NCI-H524 treated with DMSO at 0.1 percent for 48 hours (cell line): ENCODE measurements around the gene MYCBP.
"Not testable (repeated sequence)": the region's sequence is repeated elsewhere in the genome, so short reads cannot be mapped to it uniquely, and the experiment has no call there.

Experiments
- DNase-seq: peaks from one replicate; lab custom pipeline; 2025; lab: John Stamatoyannopoulos, UW

The MYCBP gene, protein sequence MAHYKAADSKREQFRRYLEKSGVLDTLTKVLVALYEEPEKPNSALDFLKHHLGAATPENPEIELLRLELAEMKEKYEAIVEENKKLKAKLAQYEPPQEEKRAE

GRCh38 chr1:38873027-38873969 lies at the start of gene MYCBP:
TSS of gene MYCBP (minus strand) at chr1:38873348. CDS start at chr1:38873305, 43 bp downstream.
- DNase-seq = peak; percentile 56

GRCh38 chr1:38919130-38919529 lies 46.0 kb upstream of the MYCBP start:
- no peak for DNase-seq

DNA sequence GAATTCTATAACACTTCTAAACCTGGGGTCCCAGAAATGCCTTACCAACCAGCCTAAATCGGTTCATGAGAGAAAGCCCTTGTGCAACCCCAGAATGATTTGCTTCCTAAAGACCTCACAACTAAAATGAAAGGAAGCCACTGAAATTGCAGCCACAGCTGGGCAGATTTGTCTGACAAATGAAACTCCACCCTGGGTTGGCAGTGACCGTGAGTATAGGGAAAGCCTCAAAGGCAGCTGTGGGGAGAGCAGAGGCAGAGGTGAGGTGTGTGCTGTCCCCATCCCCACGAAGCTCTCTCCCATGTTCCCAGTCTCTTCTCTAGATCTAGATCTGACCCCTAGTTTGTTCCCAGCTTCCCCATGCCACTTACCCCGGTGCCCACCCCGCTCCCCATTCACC lies 45.4 kb upstream of the MYCBP start:
- DNase-seq = no peak

DNA sequence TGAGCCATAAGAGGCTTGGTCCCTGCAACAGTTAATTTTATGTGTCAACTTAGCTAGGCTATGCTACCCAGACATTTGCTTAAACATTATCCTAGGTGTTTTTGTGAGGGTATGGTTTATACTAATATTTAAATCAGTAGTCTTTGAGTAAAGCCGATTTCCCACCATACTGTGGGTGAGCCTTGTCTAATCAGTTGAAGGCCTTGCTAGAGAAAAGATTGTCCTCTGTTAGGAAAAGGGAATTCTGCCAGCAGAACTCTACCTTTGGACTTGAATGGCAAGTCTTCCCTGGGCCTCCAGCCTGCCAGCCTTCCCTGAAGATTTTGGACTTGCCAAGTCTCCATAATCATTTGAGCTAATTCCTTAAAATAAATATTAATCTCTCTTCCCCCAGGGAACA lies 44.6 kb upstream of the MYCBP start:
- no peak for DNase-seq

DNA sequence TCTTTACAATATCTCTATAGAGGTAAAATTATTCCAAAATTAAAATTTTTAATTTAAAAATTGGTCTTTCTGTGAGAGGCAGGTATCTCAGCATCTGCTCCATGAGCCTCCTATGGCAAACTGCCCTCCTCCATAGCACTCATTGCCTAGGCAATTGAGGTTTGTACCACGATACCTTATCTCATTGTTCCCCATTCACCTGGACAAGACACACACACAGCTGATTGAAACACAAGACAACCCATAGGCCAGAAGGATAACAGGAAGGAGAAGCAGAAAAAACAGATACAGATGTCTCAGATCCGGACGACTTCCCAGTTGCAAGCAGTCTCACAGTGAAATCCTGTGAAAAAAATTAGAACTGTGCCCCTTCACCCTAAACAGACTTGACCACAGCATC lies 44.2 kb upstream of the MYCBP start:
- no peak for DNase-seq

DNA sequence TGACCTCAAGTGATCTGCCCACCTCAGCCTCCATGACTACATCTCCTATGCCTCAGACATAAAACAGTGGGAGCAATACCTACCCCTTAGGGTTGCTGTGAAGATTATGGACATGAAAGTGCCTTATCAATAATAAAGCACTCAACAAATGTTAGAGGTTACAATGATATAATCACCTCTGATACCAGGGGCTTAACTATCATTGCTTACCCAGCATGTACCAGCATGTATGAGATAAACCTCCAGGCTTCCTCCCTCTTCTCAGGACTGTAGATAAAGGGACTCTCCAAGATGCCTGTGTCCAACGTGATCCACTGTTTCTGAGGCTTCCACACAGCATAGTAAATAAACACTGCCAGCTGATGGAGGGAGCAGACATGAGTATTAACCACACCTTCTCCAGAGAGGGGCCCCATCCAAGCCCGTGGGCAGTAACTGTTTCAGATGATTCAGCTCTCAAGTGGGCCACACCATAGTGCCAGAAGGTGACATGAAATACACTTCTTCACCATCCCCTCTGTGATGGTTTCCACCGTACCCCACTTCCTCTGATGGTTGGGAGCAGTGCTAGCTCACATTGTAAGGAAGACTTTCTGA lies 42.3 kb upstream of the MYCBP start:
- DNase-seq = no peak

DNA sequence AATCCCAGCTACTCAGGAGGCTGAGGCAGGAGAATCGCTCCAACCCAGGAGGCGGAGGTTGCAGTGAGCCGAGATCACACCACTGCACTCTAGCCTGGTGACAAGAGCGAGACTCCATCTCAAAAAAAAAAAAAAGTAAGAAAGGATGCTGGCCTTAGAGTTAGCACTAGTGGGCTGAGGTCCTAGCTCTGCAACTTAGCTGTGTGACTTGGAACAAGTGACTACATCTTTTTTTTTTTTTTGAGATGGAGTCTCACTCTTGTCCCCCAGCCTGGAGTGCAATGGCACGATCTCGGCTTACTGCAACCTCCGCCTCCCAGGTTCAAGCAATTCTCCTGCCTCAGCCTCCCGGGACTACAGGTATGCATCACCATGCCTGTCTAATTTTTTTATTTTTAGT lies 41.8 kb upstream of the MYCBP start:
- not testable (repeated sequence) for DNase-seq

- DNase-seq = peak; percentile 56
Observed at GRCh38 chr1:38908821-38909220, 35.7 kb upstream of the MYCBP start.

GRCh38 chr1:38905985-38906384 lies 32.8 kb upstream of the MYCBP start:
- DNase-seq = no peak

DNA sequence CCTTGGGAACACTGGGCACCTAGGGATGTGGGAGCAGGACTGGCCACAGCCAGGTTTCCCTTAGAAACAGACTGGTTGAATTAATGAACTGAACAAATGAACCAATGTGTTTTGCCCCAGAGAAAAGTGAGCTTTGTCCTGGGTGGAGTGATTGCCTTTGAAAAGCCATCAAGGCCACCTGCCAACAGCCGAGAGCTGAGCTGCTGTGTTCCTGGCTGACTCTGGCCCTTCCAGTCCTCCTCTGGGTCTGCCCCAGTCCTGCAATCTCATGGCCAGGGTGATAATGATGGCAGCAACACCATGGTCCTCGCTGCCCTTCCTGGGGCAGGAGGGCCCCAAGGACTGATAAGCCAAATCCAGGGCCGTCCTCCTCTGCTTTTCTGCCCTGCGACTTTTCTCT lies 26.4 kb upstream of the MYCBP start:
- no peak for DNase-seq

DNA sequence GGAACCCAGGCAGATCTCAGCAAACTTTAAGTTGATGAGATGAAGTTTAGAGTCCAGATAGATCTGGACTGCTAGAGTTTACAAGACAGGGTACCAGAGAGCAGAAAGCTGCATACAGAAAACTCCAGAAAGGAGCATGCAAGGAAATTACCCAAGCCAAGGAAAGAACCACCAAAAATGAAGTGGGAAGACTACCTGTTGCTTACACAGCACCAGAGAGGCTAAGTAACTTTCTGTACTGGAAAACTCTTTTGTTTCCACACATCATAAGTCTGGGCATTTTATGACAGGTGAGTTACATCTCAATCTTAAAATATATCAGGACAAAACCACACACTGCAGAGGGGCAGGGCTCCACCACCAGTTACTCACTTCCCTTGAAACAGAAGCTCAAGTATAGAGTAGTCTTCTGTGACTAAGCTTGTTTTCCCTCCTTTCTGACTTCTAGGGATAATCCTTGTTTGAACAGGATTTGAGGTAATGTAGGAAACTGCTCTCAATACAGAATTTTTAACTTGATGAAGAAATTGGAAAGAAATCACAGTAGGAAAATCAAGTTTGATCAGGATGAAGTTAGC lies 25.6 kb upstream of the MYCBP start:
- no peak for DNase-seq

DNA sequence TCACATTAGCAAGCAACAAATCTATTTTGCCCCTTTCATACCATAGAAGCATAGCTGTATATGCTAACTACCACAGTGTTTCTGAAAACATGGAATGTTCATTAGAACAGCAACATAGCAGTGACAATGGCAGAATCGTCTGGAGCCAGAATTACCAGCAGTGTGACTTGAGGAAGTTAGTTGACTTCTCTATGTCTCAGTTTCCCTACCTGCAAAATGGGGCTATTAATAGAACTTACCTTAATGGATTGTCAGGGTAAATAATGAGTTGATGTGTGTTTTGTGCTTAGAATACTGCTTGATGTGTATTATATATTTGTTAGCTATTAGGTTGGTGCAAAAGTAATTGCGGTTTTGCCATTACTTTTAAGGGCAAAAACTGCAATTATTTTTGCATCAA lies 23.0 kb upstream of the MYCBP start:
- DNase-seq = no peak

GRCh38 chr1:38892976-38893375 lies 19.8 kb upstream of the MYCBP start:
- no peak for DNase-seq

DNA sequence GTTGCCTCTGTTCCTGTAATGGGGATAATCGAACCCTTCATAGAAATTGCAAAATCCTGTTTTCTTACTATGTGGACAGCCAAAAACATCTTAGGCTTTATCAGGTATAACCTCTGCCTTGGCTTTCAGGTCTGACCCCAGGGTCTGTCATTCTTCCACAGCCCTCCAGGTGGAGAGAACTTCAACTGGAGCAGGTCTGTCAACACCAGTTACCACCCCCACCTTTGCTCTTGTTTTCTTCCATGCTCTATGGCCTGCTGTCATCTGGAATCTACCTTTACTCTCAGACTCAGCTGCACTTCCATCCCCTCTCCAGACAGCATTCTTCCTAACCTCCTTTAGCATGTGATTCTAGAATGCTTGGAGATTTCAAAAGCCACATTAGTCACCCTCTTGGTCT lies 18.6 kb upstream of the MYCBP start:
- no peak for DNase-seq

- no peak for DNase-seq
Observed at GRCh38 chr1:38889589-38889988, 16.4 kb upstream of the MYCBP start.

GRCh38 chr1:38888423-38889333 lies 15.5 kb upstream of the MYCBP start:
- DNase-seq = no peak

DNA sequence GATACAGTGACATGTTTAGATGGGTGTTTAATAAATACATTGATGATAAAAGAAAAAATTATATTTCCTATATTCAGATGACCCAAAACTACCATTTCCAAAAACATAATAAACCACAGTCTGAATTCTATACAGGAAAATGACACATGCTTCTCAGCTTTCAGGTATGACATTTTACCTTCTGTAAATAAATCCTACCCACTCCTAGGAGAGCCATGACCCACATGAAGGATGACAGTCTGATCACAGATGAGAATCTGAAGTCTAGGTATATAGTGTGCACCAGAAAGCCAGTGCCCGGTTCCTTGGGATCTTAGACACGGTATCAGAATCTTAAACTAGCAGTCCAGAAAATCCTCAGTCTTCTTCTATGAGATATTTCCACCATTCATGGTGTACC lies 11.9 kb upstream of the MYCBP start:
- DNase-seq = no peak

DNA sequence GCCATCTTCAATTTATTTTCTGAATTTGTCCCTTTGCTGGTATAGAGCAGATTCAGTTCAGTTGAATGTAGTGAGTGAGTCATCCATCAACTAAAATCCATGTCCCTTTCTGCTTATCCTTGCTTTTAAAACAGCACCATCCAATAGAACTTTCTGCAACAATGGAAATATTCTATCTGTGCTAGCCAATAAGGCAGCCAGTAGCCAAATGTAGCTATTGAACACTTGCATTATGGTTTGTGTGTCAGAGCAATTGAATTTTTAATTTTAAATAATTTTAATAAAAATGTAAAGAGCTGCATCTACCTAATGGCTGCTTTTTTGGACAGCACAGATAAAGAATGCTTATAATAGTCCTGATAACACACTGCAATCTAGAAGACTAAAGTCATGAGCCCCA lies 8.3 kb upstream of the MYCBP start, which contains the start of gene GJA9:
TSS of gene GJA9 (minus strand) at position 101 of the 400 bp plus-strand sequence. CDS start 5,489 bp downstream, outside the sequence.
- no peak for DNase-seq

DNA sequence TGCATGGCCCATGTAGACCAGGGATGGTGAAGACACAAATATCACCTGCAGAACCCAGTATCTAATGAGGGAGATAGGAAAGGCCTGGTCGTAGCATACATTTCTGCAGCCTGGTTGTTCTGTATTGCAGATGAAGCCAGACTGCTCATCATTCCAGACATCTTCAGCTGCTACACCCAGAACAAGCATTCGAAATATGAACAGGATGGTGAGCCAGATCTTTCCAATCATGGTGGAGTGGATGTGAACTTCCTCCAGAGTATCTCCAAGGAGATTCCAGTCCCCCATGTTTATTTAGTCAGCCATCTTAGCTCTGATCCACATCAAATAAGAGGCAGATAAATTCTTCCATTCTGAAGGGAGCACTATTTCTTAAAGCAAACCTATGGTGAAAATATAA lies 2.7 kb upstream of the MYCBP start:
- no peak for DNase-seq

GRCh38 chr1:38872401-38873026 lies 634 bp downstream of the MYCBP start:
- no peak for DNase-seq

GRCh38 chr1:38870996-38871395 lies 2.2 kb downstream of the MYCBP start:
- DNase-seq = no peak
